ENCODE data around the gene CDKAL1.

CDKAL1 gene

DNA sequence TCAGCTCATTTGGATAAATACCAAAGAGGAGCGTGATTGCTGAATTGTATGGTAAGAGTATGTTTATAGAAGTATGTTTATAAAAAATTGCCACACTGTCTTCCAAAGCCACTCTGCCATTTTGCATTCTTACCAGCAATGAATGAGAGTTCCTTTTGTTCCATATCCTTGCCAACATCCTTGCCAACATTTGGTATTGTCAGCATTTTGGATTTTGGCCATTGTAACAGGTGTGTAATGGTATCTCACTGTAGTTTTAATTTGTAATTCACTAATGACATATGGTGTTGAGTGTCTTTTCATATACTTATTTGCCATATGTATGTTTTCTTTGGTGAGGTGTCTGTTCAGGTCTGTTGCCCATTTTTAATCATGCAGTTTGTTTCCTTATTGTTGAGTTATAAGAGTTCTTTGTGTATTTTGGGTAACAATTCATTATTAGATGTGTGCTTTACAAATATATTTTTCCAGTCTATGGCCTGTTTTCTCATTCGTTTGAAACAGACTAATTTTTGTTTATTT is 539.1 kb downstream of the CDKAL1 start:
- no peak for DNase-seq (ENCODE audit: low read depth in 1 of 2, low spot score in 1 of 2)
- no peaks in the 10 kb centered on the region for H3K27me3 ChIP-seq (ENCODE audit: insufficient read depth, poor library complexity, severe bottlenecking)
- TF ChIP-seq CTCF (IDR thresholded peaks at IDR 0.05; ENCODE audit: insufficient read depth, low read length) = no peak
- H3K4me3 ChIP-seq (replicated peaks; ENCODE audit: insufficient read depth, low read length) = no peak overlapping the region
- H3K27ac ChIP-seq (replicated peaks) = no peak overlapping the region

GRCh38 chr6:21074484-21074883 is 540.2 kb downstream of the CDKAL1 start:
- no peak overlapping the region for H3K4me3 ChIP-seq (replicated peaks; ENCODE audit: insufficient read depth, low read length)
- H3K27me3 ChIP-seq (ENCODE audit: insufficient read depth, poor library complexity, severe bottlenecking) = no peaks in the 10 kb centered on the region
- TF ChIP-seq REST (IDR thresholded peaks at IDR 0.05; ENCODE audit: insufficient replicate concordance, low read depth) (no peak), SPI1 (IDR thresholded peaks at IDR 0.05; ENCODE audit: borderline replicate concordance, low read depth) (no peak), CTCF (IDR thresholded peaks at IDR 0.05; ENCODE audit: insufficient read depth, low read length) (no peak), POLR2AphosphoS5 (IDR thresholded peaks at IDR 0.05; ENCODE audit: low read depth) (no peak), GABPA (IDR thresholded peaks at IDR 0.05; ENCODE audit: low read depth) (no peak)
- DNase-seq (ENCODE audit: low read depth in 1 of 2, low spot score in 1 of 2) = no peak
- no peak overlapping the region for H3K27ac ChIP-seq (replicated peaks)

- H3K27me3 ChIP-seq (ENCODE audit: insufficient read depth, poor library complexity, severe bottlenecking) = no peaks in the 10 kb centered on the region
- TF ChIP-seq GABPA (IDR thresholded peaks at IDR 0.05; ENCODE audit: low read depth) = no peak
- TF ChIP-seq REST (IDR thresholded peaks at IDR 0.05; ENCODE audit: insufficient replicate concordance, low read depth) = no peak
- no peak for TF ChIP-seq POLR2AphosphoS5 (IDR thresholded peaks at IDR 0.05; ENCODE audit: low read depth)
- TF ChIP-seq SPI1 (IDR thresholded peaks at IDR 0.05; ENCODE audit: borderline replicate concordance, low read depth) = no peak
- no peak for TF ChIP-seq CTCF (IDR thresholded peaks at IDR 0.05; ENCODE audit: insufficient read depth, low read length)
- H3K4me3 ChIP-seq (replicated peaks; ENCODE audit: insufficient read depth, low read length) = no peak overlapping the region
- H3K27ac ChIP-seq (replicated peaks) = no peak overlapping the region
- no peak for DNase-seq (ENCODE audit: low read depth in 1 of 2, low spot score in 1 of 2)
Observed at GRCh38 chr6:21075986-21076385, 541.7 kb downstream of the CDKAL1 start.

- H3K27me3 ChIP-seq (ENCODE audit: insufficient read depth, poor library complexity, severe bottlenecking) = no peaks in the 10 kb centered on the region
- H3K27ac ChIP-seq (replicated peaks) = no peak overlapping the region
- H3K4me3 ChIP-seq (replicated peaks; ENCODE audit: insufficient read depth, low read length) = no peak overlapping the region
- no peak for DNase-seq (ENCODE audit: low read depth in 1 of 2, low spot score in 1 of 2)
- no peak for TF ChIP-seq SPI1 (IDR thresholded peaks at IDR 0.05; ENCODE audit: borderline replicate concordance, low read depth)
- TF ChIP-seq CTCF (IDR thresholded peaks at IDR 0.05; ENCODE audit: insufficient read depth, low read length) = no peak
- no peak for TF ChIP-seq REST (IDR thresholded peaks at IDR 0.05; ENCODE audit: insufficient replicate concordance, low read depth)
- no peak for TF ChIP-seq GABPA (IDR thresholded peaks at IDR 0.05; ENCODE audit: low read depth)
- no peak for TF ChIP-seq POLR2AphosphoS5 (IDR thresholded peaks at IDR 0.05; ENCODE audit: low read depth)
Observed at GRCh38 chr6:21078497-21078896, 544.2 kb downstream of the CDKAL1 start.
